Measurements from ENCODE around the gene SAP130.

The SAP130 gene

GRCh38 chr2:127957240-127957639 is 70.6 kb downstream of the SAP130 start:
- Histone ChIP-seq H4K20me1 (ENCODE audit: insufficient read depth, low read length) (no peaks in the 10 kb centered on the region), H3K4me1 (ENCODE audit: low read length) (no peaks in the 10 kb centered on the region), H3K9ac (ENCODE audit: low read length) (no peak overlapping the region), H3K36me3 (replicated peaks; ENCODE audit: insufficient read depth, low read length) (no peaks in the 10 kb centered on the region; the same call in 1 of the 2 replicates), H3K27ac (ENCODE audit: low read length) (no peak overlapping the region), H3K9me3 (replicated peaks; ENCODE audit: insufficient read depth, low read length) (no peaks in the 10 kb centered on the region), H3K9me2 (replicated peaks; ENCODE audit: insufficient read depth, low read length) (no peaks in the 10 kb centered on the region), H3K4me2 (ENCODE audit: low read depth, low read length) (no peak overlapping the region), H3K79me2 (ENCODE audit: low read length) (no peaks in the 10 kb centered on the region), H2AFZ (ENCODE audit: low read length) (no peak overlapping the region), H3F3A (ENCODE audit: insufficient read depth, low read length) (no peaks in the 10 kb centered on the region), H3K27me3 (replicated peaks; ENCODE audit: insufficient read depth, low read length) (no peaks in the 10 kb centered on the region), H3K4me3 (ENCODE audit: low read length) (no peak overlapping the region)
- no peak for DNase-seq
- TF ChIP-seq EZH2 (optimal IDR thresholded peaks at IDR 0.05; ENCODE audit: low read depth, low read length): no peak
- TF ChIP-seq, protein P1, sequence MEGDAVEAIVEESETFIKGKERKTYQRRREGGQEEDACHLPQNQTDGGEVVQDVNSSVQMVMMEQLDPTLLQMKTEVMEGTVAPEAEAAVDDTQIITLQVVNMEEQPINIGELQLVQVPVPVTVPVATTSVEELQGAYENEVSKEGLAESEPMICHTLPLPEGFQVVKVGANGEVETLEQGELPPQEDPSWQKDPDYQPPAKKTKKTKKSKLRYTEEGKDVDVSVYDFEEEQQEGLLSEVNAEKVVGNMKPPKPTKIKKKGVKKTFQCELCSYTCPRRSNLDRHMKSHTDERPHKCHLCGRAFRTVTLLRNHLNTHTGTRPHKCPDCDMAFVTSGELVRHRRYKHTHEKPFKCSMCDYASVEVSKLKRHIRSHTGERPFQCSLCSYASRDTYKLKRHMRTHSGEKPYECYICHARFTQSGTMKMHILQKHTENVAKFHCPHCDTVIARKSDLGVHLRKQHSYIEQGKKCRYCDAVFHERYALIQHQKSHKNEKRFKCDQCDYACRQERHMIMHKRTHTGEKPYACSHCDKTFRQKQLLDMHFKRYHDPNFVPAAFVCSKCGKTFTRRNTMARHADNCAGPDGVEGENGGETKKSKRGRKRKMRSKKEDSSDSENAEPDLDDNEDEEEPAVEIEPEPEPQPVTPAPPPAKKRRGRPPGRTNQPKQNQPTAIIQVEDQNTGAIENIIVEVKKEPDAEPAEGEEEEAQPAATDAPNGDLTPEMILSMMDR (IDR thresholded peaks at IDR 0.05; ENCODE audit: low read length): no peak
- no peak for TF ChIP-seq EZH2phosphoT487 (IDR thresholded peaks at IDR 0.05; ENCODE audit: low read length)

GRCh38 chr2:127954857-127955256 is 73.0 kb downstream of the SAP130 start:
- Histone ChIP-seq H3K4me1 (ENCODE audit: low read length) (peaks cover 5% of the 10 kb centered on the region; the same call in 1 of the 2 replicates), H3K27me3 (replicated peaks; ENCODE audit: insufficient read depth, low read length) (no peaks in the 10 kb centered on the region), H3K27ac (ENCODE audit: low read length) (no peak overlapping the region), H4K20me1 (ENCODE audit: insufficient read depth, low read length) (no peaks in the 10 kb centered on the region), H3K4me2 (ENCODE audit: low read depth, low read length) (no peak overlapping the region), H3K9me3 (replicated peaks; ENCODE audit: insufficient read depth, low read length) (no peaks in the 10 kb centered on the region), H3K9ac (ENCODE audit: low read length) (no peak overlapping the region), H2AFZ (ENCODE audit: low read length) (no peak overlapping the region), H3K4me3 (ENCODE audit: low read length) (no peak overlapping the region), H3K79me2 (ENCODE audit: low read length) (no peaks in the 10 kb centered on the region), H3K9me2 (replicated peaks; ENCODE audit: insufficient read depth, low read length) (no peaks in the 10 kb centered on the region), H3K36me3 (replicated peaks; ENCODE audit: insufficient read depth, low read length) (no peaks in the 10 kb centered on the region; the same call in 1 of the 2 replicates), H3F3A (ENCODE audit: insufficient read depth, low read length) (no peaks in the 10 kb centered on the region)
- TF ChIP-seq EZH2 (optimal IDR thresholded peaks at IDR 0.05; ENCODE audit: low read depth, low read length) (no peak), EZH2phosphoT487 (IDR thresholded peaks at IDR 0.05; ENCODE audit: low read length) (no peak)
- TF ChIP-seq, protein P1 (IDR thresholded peaks at IDR 0.05; ENCODE audit: low read length): no peak
- DNase-seq: no peak

GRCh38 chr2:127953849-127954248 is 74.0 kb downstream of the SAP130 start:
- Histone ChIP-seq H3K9me2 (replicated peaks; ENCODE audit: insufficient read depth, low read length) (no peaks in the 10 kb centered on the region), H3F3A (ENCODE audit: insufficient read depth, low read length) (no peaks in the 10 kb centered on the region), H3K9me3 (replicated peaks; ENCODE audit: insufficient read depth, low read length) (no peaks in the 10 kb centered on the region), H3K4me1 (ENCODE audit: low read length) (peaks cover 5% of the 10 kb centered on the region; the same call in 1 of the 2 replicates), H3K27ac (ENCODE audit: low read length) (no peak overlapping the region), H3K27me3 (replicated peaks; ENCODE audit: insufficient read depth, low read length) (no peaks in the 10 kb centered on the region), H3K79me2 (ENCODE audit: low read length) (no peaks in the 10 kb centered on the region), H3K9ac (ENCODE audit: low read length) (no peak overlapping the region), H3K4me2 (ENCODE audit: low read depth, low read length) (no peak overlapping the region), H4K20me1 (ENCODE audit: insufficient read depth, low read length) (no peaks in the 10 kb centered on the region), H2AFZ (ENCODE audit: low read length) (no peak overlapping the region), H3K4me3 (ENCODE audit: low read length) (no peak overlapping the region), H3K36me3 (replicated peaks; ENCODE audit: insufficient read depth, low read length) (peaks cover 6% of the 10 kb centered on the region)
- DNase-seq: no peak
- TF ChIP-seq EZH2phosphoT487 (IDR thresholded peaks at IDR 0.05; ENCODE audit: low read length) (no peak), EZH2 (optimal IDR thresholded peaks at IDR 0.05; ENCODE audit: low read depth, low read length) (no peak)
- TF ChIP-seq, protein P1 (IDR thresholded peaks at IDR 0.05; ENCODE audit: low read length): no peak

Measured in MM.1S (cell line).